ENCODE measurements around the gene TPBGL. TPM values are rescaled to one million over a fixed set of nuclear protein-coding genes. Genes with fewer than 3 reads are reported as not detected.

The TPBGL gene
- total RNA-seq, 4 donors from 2014 or later: 0.09 TPM; not detected in 3

DNA sequence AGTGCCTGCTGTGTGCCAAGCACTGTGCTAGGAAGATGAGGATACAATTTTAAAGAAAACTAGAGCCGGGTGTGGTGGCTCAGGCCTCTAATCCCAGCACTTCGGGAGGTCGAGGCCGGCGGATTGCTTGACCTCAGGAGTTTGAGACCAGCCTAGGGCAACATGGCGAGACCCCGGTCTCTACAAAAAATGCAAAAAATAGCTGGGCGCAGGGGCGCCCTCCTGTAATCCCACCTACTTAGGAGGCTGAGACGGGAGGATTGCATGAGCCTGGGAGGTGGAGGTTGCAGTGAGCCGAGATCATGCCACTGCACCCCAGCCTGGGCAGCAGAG lies 8.3 kb downstream of the TPBGL start:
- Histone ChIP-seq H3K36me3 (no peaks in the 10 kb centered on the region), H3K4me1 (no peaks in the 10 kb centered on the region), H3K27ac (no peak overlapping the region), H3K4me3 (no peak overlapping the region), H3K27me3 (peaks cover 0 to 32% (median 0%) of the 10 kb centered on the region in 4 donors), H3K9me3 (peaks cover 0 to 6% (median 6%) of the 10 kb centered on the region in 3 donors)
- 37 to 41% methylated on average over 10 to 11 of the region's 11 CpGs for WGBS, 2 donors
- no peak for DNase-seq
- intact Hi-C loops (cut with DNase I): loop anchor here (5.0 to 10.0 kb wide), 3 partner anchors 107 to 324 kb away; no protein-coding TSS in a partner anchor
- TF ChIP-seq POLR2A (IDR thresholded peaks at IDR 0.05): no peak
- TF ChIP-seq, protein P1, sequence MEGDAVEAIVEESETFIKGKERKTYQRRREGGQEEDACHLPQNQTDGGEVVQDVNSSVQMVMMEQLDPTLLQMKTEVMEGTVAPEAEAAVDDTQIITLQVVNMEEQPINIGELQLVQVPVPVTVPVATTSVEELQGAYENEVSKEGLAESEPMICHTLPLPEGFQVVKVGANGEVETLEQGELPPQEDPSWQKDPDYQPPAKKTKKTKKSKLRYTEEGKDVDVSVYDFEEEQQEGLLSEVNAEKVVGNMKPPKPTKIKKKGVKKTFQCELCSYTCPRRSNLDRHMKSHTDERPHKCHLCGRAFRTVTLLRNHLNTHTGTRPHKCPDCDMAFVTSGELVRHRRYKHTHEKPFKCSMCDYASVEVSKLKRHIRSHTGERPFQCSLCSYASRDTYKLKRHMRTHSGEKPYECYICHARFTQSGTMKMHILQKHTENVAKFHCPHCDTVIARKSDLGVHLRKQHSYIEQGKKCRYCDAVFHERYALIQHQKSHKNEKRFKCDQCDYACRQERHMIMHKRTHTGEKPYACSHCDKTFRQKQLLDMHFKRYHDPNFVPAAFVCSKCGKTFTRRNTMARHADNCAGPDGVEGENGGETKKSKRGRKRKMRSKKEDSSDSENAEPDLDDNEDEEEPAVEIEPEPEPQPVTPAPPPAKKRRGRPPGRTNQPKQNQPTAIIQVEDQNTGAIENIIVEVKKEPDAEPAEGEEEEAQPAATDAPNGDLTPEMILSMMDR (IDR thresholded peaks at IDR 0.05): no peak

DNA sequence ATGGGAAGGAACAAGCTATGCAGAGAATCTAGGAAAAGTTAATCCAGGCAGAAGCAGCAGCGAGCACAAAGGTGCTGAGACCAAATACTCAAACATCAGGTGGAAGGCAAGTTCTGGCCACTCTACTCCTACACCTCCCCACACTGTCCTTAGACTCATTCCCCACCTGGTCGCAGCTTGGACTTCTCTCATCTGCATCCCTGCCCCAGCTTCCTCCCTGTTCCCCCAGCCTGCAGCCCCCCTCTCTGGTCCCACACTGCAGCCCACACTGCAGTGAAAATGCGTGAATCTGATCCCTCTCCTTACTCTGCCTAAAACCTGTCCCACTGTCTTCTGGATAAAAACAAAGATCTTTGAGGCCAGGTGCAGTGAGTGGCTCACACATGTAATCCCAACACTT lies 9.1 kb downstream of the TPBGL start:
- Histone ChIP-seq H3K4me3 (no peak overlapping the region), H3K9me3 (peaks cover 0 to 6% (median 6%) of the 10 kb centered on the region in 3 donors), H3K27me3 (peaks cover 0 to 24% (median 0%) of the 10 kb centered on the region in 4 donors), H3K4me1 (no peaks in the 10 kb centered on the region), H3K27ac (no peak overlapping the region), H3K36me3 (no peaks in the 10 kb centered on the region)
- WGBS, 2 donors: 47% methylated on average over 3 of the region's 3 CpGs
- intact Hi-C loops (cut with DNase I): loop anchor here (5.0 to 10.0 kb wide), 3 partner anchors 107 to 325 kb away; no protein-coding TSS in a partner anchor
- DNase-seq: no peak
- TF ChIP-seq, protein P1 (IDR thresholded peaks at IDR 0.05): no peak
- TF ChIP-seq POLR2A (IDR thresholded peaks at IDR 0.05): no peak

DNA sequence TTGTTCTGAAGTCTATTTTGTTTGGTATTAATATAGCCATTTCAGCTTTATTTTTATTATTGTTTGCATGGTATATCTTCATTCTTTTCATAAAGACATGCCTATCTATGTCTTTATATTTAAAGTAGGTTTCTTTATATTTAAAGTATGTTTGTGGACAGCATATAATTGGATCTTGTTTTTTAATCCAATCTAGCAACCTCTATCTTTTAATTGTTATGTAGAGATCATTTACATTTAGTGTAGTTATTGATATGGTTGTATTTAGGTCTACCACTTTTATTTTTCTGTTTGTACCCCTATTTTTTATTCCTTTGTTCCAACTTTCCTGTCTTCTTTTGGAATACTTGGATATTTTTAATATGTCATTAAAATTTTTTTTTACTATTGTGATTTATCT lies 13.8 kb downstream of the TPBGL start:
- no peak overlapping the region for H3K27ac ChIP-seq
- no peaks in the 10 kb centered on the region for H3K36me3 ChIP-seq
- intact Hi-C loops (cut with DNase I): no loop called here
- DNase-seq: no peak
- H3K27me3 ChIP-seq: peaks cover 0 to 13% (median 0%) of the 10 kb centered on the region in 4 donors
- H3K4me3 ChIP-seq: no peak overlapping the region
- no peak for TF ChIP-seq POLR2A (IDR thresholded peaks at IDR 0.05)
- TF ChIP-seq, protein P1 (IDR thresholded peaks at IDR 0.05): no peak
- H3K9me3 ChIP-seq: peaks cover 0 to 6% (median 6%) of the 10 kb centered on the region in 3 donors
- no peaks in the 10 kb centered on the region for H3K4me1 ChIP-seq

DNA sequence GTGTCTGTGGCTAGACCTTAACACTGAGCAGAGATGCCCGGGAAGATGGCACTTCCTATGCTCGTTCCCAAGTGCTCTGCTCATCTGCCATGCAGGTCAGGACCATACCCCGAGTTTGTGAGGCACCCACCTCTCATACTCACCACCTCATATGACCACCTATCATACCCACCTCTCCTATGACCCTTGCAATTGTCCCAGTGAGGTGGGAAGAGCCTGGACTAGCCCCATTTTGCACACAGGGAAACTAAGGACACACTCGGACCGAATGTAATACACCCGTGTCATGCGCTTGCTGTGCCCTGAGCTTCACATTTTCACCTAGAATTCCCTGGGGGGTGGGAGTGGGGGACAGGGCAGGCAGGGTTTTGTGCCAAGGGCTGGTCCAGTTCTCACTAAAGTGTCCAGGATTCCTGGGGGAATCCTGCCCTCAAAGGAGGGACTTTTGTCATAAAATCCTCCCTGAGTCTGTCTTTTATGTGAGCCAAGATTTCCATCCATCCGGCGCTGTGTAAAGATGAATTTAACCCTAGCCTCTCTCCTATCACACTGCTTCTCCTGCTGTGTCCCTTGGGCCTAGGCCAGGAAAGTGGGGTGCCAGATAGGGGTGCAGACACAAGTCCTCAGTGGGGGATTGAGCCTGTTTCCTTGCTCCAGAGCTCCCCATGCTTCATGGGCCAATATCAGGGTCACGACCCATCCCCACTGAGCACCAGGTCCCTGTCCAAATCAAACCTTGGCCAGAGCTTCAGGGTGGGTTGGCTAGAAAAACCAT lies 20.0 kb downstream of the TPBGL start:
- Histone ChIP-seq H3K27ac (no peak overlapping the region), H3K4me3 (no peak overlapping the region), H3K36me3 (peaks cover 0 to 1% (median 0%) of the 10 kb centered on the region in 3 donors), H3K4me1 (peaks cover 0 to 37% (median 0%) of the 10 kb centered on the region in 3 donors), H3K27me3 (no peaks in the 10 kb centered on the region), H3K9me3 (no peaks in the 10 kb centered on the region)
- WGBS, 2 donors: 36 to 39% methylated on average over 5 to 10 of the region's 10 CpGs
- intact Hi-C loops (cut with DNase I): no loop called here
- TF ChIP-seq POLR2A (IDR thresholded peaks at IDR 0.05): no peak
- TF ChIP-seq, protein P1 (IDR thresholded peaks at IDR 0.05): no peak
- no peak for DNase-seq

DNA sequence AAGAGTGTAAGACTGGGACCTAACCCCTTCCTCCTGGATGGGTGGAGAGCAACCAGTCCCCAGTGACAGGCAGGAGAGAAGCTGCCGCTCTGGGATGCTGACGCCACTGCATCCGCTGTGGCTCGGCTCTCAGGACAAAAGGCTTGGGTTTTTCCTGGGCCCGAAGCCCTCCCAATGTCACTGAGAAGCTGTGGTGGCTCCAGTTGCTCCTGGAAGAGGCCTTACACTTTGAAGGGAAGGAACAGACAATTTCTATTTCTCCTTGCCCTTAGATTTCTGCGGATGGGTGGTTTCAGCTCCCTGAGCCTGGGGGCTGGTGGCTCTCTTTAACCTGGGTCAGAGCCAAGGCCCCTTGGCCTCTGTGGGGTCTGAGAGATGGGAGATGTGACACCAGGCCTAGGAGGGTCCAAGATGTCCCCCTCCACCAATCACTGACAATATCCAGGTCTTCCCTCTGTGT lies 21.4 kb downstream of the TPBGL start:
- peaks cover 0 to 37% (median 0%) of the 10 kb centered on the region in 3 donors for H3K4me1 ChIP-seq
- no peak for DNase-seq
- WGBS, 2 donors: 72 to 95% methylated on average over 4 of the region's 6 CpGs
- intact Hi-C loops (cut with DNase I): no loop called here
- H3K9me3 ChIP-seq: no peaks in the 10 kb centered on the region
- TF ChIP-seq, protein P1 (IDR thresholded peaks at IDR 0.05): no peak
- no peak for TF ChIP-seq POLR2A (IDR thresholded peaks at IDR 0.05)
- H3K27me3 ChIP-seq: no peaks in the 10 kb centered on the region
- H3K4me3 ChIP-seq: no peak overlapping the region
- H3K27ac ChIP-seq: no peak overlapping the region
- peaks cover 0 to 11% (median 0%) of the 10 kb centered on the region in 3 donors for H3K36me3 ChIP-seq
